HG03378 (cell line): ENCODE data around the gene GUCA1C.

Source experiments
- ATAC-seq: cut with Tn5 transposase; IDR thresholded peaks from one replicate; pipeline ENCODE4 v1.9.1; 2021; ENCODE audit warnings: mild to moderate bottlenecking, moderate library complexity; ENCODE audit not compliant: unreplicated experiment

GUCA1C gene

GRCh38 chr3:108914774-108915641 is 38.7 kb downstream of the GUCA1C start:
- peak; percentile 98 for ATAC-seq

GRCh38 chr3:108909799-108910198 is 43.9 kb downstream of the GUCA1C start:
- no peak for ATAC-seq

- no peak for ATAC-seq
Observed at GRCh38 chr3:108907194-108907593, 46.5 kb downstream of the GUCA1C start.

GRCh38 chr3:108899530-108899929 is 54.1 kb downstream of the GUCA1C start:
- no peak for ATAC-seq

- ATAC-seq, result peak; percentile 84
Observed at GRCh38 chr3:108897883-108898282, 55.8 kb downstream of the GUCA1C start.

- no peak for ATAC-seq
Observed at GRCh38 chr3:108894981-108895380, 58.7 kb downstream of the GUCA1C start.

GRCh38 chr3:108891833-108892232 is 61.8 kb downstream of the GUCA1C start:
- no peak for ATAC-seq

- ATAC-seq, result no peak
Observed at GRCh38 chr3:108887777-108888176, 65.9 kb downstream of the GUCA1C start.

GRCh38 chr3:108887121-108887520 is 66.6 kb downstream of the GUCA1C start:
- no peak for ATAC-seq

GRCh38 chr3:108883373-108883772 is 70.3 kb downstream of the GUCA1C start:
- no peak for ATAC-seq

GRCh38 chr3:108882762-108883161 is 70.9 kb downstream of the GUCA1C start:
- no peak for ATAC-seq

- ATAC-seq, result no peak
Observed at GRCh38 chr3:108879915-108880314, 73.8 kb downstream of the GUCA1C start.

GRCh38 chr3:108877901-108878300 is 75.8 kb downstream of the GUCA1C start:
- ATAC-seq, result no peak

- no peak for ATAC-seq
Observed at GRCh38 chr3:108863799-108864135, 89.9 kb downstream of the GUCA1C start.

- ATAC-seq, result peak; percentile 90
Observed at GRCh38 chr3:108862865-108863798, 90.5 kb downstream of the GUCA1C start.

- no peak for ATAC-seq
Observed at GRCh38 chr3:108861401-108861800, 92.3 kb downstream of the GUCA1C start.
